C1 segment of cervical spinal cord (tissue), 14 donors: ENCODE data around the gene PLCB4.

Source experiments
- DNase-seq, 14 donors: peaks; one replicate each; lab custom pipeline; 2025; lab: John Stamatoyannopoulos, UW

PLCB4 gene

DNA sequence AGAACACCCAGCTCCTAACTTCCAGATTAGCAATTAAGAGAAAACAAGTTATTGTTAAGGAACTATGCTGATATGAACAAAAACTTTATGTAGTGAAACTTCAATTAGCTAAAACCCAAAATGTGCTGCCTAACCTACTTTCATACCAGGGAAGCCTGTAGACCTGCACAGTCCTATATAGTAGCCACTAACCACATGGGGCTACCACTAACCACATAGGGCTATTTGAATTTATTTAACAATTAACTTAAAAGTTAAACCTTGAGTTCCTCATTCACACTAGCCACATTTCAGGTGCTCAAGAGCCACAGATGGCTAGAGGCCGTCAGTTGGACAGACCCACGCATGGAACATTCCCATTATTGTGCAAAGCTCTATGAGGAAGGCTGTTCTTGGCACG, 373.1 kb downstream of the PLCB4 start:
- no peak for DNase-seq

DNA sequence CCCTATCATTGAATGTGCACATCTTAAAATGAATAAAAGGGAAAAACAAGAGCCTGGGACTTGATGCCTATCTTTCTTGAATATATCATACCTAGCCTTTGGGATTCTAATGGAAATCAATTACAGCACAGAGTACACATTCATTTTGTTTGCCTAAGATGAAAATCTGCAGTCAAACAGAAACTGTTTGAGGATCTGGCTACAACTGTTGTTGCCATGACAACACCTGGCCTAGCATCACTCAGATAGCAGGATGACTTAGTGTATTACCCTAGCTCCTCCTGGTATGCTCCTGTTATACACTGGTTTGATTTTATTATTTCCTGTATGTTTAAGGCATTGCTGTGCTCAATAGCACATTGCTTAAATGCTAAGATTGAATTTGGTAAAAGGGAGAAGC, 374.0 kb downstream of the PLCB4 start:
- DNase-seq: peak in 1 of 14 donors; percentile 6

DNA sequence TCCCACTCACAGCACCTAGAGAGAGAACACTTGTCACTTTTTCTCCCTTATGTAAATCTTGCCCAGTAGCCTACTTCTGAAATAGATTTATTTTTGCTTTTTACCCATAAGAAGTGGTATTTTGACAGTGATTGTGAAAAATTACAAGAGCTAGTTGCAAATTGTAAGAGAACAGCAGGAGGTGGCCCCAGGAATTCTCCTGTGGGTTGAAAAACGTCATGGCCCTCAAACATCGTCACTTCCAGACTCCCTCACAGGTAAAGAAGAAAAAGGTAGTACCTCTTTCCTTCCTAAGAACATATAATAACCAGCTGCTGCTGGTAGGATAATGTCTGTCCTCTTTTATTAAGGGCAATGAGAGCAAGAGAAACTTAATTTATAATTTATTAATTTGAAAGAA, 376.0 kb downstream of the PLCB4 start:
- DNase-seq: no peak

DNA sequence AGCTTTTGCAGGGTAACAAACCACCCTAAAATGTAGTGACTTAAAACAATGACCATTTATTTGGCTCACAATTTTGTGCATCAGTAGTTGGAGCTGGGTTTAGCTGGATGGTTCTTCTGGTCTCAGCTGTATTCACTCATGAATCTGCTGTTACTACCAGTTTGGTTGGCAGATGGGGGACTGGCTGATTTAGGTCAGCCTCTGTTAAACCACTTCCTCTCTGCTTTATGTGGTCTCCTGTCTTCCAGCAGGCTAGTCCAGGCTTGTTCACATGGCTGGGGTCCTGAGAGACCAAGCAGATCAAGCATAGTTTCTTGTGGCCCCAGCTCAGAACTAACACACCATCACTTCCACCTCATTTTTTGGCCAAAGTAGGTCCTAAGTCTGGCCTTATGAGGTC, 378.3 kb downstream of the PLCB4 start:
- DNase-seq: no peak

DNA sequence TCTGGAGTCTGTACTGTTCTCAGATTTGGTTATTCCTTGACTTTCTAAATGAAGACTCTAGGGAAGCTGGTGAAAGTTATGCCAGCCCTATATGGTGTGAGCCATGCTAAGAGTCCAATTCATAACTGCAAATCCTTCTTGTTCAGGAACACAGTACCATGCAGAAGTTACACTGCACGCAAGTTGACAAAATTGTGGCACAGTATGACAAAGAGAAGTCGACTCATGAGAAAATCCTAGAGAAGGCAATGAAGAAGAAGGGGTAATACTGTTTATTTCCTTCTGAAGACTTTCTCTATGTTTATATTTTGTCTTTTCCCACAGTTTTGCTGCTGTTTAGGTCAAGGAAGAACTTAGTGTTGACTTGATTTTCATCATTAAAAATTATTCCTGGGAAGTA, 384.3 kb downstream of the PLCB4 start:
- no peak for DNase-seq

DNA sequence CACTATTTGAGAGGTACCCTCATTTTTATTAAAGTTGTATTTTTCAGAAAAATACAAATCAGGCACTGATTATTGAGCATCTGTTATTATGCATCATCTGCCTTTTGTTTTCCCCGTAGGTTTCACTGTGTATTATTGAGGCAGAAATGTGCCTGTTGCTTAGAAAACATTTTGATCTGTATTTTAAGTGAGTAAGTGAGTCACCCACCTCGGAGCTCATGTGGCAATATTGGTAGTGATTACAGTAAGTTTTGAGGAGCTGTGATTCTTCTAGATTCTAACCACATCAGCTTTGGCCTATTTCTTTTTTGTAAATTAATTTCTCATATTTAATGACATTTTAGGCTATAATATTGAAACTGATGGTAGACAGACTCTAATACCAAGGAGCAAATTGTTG, 385.9 kb downstream of the PLCB4 start:
- no peak for DNase-seq

DNA sequence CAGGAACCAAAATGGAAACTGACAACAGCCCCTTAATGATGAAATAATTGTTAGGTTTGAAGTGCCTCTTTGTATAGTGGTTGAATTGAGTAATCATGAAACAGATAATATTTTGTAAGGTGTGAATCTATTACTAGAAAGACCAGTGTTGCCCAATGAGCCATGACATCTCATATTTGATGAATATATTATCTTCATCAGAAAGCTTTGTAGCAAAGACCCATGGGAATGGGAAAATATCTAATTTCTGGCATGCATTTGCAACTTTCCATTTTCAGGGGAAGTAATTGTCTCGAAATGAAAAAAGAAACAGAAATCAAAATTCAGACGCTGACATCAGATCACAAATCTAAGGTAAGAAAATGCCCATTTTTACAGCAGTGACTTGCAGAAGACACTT, 388.2 kb downstream of the PLCB4 start:
- DNase-seq: no peak

DNA sequence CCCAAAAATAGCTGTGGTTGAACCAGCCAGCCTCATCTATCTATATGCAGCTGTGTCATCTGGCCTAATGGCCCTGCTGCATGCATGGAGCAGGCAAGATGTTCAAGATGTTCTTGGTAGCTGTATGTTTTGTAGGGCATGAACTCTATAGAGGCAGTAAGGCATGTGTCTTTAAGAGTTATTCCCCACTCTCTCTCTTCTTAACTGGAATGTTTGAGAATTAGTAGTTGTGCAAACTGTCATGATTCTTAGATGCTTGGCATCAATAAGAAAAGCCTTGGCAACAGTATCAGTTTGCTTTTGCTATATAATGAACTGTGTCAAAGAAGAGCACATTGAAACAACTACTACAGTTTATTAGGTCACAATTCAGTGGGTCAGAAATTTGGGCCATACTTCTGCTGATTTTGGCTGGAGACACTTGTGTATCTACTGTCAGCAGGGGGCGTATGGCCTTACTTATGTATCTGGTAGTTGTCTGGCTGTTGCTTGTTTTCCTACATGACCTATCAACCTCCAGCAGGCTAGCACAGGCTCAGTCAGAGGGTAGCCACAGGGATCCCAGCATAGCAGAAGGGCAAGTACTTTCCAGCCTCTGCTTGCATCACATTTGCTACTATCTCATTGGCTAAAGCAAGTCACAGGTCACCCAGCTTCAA, 389.4 kb downstream of the PLCB4 start:
- DNase-seq: no peak

DNA sequence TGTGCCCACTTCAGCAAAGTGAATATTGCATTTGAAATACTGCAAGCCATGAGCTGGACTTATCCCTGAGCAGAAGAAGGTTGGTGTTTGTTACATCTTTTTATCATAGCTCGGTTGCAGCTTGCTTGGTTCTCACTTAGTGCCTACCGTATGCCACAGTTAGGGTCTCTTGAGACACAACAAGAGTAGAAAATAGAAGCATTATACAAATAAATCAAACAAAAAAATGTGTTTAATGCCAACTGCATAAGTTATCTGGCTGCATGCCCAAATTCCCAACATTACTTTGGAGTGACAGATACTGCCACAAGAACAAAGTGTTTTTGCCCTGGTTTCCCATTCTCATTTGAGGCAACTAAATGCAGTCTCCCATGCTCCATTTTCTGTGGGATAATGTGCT, 391.6 kb downstream of the PLCB4 start:
- DNase-seq: no peak

DNA sequence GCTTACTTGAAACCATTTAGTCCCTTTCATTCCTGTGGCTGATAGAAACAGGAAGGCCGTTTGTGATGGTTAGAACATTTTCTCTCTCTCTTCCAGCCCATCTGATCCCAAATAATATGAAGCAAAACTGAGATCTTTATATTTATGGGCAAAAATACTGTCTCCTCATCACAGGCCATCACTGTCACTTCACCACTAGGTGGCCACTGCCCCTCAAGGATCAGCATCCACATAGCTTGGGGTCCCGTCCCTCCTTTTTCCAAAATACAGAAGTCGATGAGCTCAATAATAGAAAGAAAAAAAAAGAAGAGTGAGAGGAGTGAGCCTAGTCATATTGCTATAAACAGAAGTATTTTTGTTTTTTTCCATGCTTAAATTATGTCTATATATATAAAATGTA, 399.1 kb downstream of the PLCB4 start:
- DNase-seq: no peak

DNA sequence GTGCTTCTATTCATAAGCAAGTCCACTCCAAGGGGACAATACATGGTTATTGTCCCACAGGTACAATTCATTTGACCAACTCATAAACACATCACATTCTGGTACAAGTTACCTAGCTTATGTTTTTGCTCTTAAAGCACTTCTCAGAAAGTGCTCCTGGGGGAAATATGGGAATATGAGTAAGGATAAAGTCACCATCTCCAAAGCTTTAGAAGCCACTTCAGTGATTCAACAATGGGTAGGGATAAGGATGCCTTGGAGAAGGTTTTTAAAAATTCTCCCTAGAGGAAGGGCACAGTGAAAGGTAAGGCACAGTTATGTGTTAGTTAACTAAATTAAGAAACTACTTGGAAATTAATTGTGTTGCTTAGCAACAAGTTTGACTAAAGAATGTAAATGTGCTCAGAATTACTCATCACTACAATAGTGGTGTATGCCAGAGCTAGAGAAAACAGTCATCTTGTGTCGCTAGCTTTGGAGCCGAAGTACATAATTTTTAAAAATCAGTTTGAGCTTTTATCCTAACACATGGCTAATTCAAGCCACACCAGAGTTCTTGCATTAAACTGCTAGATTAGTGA, 406.0 kb downstream of the PLCB4 start:
- DNase-seq: no peak

DNA sequence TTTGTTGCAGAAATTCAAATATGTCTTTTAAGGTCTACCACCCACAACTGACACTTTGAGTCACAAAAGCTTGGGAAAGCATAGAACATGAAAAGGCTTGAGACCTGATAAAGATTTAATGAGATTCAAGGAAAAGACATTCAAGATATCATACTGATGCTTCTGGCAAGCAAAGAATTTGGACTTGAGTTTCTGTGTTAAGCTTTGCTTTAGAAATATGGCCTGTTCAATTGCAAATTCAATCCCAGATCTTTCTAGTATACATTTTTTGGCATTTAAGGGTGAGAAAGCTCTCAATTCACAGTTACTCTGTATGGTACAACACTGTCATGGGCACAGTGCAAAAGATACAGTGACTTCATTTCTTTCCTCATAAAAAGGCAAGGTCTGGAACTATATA, 406.6 kb downstream of the PLCB4 start:
- DNase-seq: no peak

DNA sequence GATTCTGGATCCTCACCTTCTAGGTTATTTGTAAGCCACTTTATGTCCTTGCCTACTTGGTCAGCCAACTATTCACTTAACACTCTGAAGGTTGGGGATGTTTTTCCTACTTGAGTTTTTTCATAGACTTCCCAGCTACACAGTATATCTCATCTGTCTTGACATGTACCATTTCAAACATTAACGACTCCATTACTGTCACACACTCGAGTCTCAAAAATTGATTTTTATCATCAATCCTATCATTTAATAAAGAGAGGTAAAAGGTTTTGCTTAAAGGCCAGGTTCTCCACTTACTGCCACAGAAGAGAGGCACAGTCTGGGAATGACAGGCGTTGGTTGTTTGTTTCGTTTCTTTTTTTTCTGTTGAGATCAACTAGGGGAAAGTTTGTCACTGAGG, 407.3 kb downstream of the PLCB4 start:
- DNase-seq: no peak

DNA sequence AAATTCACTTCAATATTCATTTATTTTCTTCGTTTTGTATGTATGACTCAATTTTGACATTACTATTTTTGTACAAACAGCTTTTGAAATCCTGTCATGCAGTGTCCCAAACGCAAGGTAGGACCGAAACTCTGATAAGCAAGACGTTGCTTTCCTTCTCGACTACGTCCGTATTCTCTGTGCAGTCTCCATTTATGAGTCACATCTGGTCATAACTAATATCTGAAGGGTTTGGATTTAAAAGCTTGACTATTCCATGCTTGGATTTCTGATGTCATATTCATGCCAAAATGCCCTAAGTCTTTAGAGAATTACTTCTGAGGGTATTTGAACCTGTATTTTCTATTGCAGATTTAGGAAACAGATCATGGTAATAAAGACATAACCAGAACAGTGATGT, 407.8 kb downstream of the PLCB4 start:
- no peak for DNase-seq

DNA sequence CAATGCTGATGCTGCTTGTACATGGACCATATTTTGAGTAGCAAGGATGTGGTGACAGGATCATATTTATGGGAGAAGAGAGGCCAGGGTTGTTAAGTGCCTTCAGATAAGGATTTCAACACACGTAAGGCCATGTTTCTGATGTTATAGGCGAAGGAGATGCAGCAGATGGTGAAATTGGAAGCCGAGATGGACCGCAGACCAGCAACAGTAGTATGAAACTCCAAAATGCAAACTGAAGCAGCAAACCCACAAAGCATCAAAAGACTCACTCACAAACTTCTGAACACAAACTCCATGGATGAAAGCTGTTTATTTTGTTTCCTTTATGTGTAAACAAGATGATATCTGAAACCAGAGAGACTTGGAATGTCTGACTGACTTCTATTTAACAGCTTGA, 409.9 kb downstream of the PLCB4 start:
- no peak for DNase-seq

DNA sequence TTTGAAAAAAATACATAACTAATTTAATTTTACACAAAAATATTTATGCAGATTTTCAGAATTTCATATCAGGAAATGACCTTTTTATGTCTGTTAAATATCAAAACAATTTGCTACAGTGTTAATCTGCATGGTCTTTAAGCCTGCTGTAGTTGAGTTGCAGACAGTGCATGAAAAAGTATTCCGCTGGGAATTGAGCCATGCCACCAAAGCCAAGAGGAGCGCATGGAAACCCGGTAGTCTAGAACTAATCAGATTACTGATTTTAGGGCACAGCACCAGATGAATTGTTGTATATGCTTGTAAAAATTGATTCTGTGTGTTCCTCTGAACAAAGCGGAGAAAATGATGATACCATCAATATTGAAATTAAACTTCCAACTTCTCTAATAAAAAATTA, 411.2 kb downstream of the PLCB4 start:
- DNase-seq: no peak

DNA sequence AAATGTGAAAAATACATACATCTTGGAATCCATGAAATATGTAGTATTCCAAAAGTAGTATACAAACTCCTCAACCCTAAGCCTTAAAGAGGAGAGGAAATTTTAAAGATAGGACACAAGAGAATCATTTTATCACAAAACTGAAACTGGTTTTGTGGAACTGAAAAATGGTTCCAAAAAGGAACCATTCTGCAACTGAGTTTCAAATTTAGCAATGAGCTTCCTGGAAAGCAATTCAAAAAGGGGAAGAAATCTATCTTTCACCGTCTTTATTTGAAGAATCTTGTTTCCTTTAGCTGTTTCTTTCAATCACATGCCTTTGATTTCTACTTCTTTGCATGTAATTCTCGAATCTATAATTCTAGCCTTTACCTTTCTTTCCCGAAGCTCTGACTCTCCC, 413.3 kb downstream of the PLCB4 start:
- DNase-seq: no peak

DNA sequence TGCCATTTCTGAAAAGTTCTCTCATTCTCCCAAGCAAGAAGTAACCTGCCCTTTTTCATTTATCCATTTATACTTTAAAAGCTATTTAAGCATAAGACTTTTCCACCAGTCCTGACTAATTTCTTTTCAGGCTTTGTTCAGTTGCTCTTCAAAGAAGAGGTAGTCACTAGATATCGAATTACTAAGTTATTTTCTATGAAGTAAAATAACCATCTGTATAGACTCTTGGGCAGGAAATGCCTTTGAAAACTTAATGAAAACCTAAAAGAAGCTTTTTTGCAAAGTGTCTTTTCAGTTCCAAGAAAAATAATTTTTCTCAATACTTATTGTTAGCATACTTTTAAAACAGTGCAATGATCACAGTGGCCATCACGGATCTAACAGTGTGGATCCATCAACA, 414.2 kb downstream of the PLCB4 start:
- DNase-seq: no peak

DNA sequence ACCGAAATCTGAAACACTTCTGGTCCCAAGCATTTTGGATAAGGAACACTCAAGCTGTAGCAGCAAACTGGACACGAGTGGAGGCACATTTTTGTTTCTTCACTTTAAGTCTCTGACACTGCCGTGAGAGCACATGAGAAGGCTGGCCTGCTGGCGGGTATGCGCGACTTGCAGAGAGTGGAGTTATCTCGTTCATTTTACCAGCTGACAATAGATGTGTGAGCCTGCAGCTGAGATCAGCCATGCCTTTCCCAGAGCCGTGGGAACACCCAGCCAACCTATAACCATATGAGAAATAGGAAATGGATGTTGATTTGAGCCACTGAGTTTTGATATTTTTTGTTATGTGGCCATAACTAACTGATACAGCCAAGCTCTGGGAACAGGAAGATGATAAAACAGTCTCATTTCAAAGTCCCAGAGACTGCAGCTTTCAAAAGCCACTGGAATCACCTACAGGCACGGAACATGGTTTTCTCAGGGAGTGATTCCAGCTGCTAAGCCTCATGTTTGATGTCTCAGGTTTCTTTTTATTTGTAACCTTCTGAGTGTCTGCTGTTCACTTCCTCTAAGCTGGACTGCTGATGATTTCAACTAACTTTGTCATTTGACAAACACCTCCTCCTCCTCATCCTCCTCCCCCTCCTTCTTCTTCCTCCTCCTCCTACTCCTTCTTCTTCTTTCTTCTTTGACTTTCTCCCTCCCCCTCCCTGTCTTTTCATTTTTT, 416.9 kb downstream of the PLCB4 start:
- DNase-seq: no peak

DNA sequence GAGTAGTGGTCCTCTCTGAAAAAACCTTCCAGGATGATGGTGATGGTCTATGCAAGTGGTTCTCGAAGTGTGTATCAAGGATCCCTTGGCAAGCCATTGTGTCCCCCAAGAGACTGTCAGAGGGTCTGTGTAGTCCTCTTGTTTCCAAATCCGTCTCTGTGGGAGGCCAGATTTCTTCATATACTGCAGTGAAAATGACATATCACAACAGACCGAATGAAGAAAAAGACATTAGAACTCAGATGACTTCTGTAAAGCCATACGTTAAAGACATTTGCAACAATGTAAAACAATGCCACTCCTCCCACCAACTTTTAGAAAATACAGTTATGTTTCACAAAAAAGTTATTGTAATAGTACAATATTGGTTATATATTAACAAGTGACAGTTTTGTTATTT, 418.3 kb downstream of the PLCB4 start:
- no peak for DNase-seq

DNA sequence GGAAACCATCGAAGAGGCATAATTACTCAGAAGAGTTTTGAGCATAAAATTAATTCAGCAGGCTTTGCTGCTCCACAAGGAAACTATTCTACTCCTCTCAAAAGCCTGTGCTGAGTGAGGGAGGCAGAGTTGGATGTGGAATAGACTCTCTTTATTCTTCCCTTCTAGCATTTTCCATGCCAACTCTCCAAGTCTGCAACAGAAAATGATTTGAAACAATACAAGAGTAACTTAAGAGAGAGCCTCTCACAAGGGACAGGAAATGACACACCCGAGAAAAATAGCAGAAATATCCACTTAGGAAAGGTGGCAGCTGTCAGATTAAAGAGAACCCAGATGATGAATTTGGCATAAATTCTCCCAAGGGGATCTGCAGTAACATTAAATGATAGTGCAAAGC, 419.2 kb downstream of the PLCB4 start:
- peak in 3 of 14 donors; percentile 17 to 32 (median 17) for DNase-seq

DNA sequence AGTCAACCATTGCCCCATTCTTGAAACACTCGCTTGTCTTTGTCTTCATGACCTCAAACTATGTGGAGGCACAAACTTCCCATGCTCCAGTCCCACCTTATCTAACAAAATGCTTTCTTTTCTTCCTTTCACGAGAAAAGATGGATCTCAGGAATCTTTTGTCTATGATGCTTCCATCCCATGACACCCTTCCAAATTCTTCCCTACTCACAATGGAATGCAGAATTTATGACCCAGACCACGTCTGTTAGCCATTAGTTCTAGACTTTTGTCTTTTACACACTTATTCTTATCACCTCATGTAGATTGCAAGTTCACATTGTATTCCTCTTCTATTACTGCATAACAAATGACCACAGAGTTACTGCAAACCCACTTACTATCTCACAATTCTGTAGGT, 421.3 kb downstream of the PLCB4 start:
- no peak for DNase-seq

DNA sequence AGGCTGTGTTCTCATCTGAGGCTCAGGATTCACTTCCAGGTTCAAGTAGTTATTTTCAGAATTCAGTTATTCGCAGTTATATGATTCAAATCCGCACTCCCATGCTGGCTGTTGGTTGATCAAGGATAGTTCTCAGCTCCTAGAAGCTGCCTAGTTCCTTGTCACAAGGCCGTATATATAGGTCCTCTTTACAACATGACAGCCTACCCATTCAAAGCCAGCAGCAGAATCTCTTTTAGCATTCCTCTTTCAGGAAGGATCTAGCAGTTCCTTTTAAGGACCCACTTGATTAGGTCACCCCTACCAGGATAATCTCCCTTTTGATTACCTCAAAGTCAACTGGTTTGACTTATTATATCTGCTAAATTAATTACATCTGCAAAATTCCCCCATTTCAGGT, 421.7 kb downstream of the PLCB4 start:
- no peak for DNase-seq
